GM13977 (cell line): Measurements from ENCODE around the gene UPK3A.

Source experiments
- DNase-seq: peaks from one replicate; pipeline ENCODE4 v3.0.0; 2012; ENCODE audit warnings: low spot score
- CTCF ChIP-seq: IDR thresholded peaks from 2 replicates; pipeline ENCODE4 v1.5.1; 2012; ENCODE audit warnings: mild to moderate bottlenecking, control low read depth; ENCODE audit not compliant: insufficient read depth; ENCODE audit errors: extremely low read depth, missing control alignments
- in situ Hi-C: fragments of 300-500 bp; cut with MboI; formaldehyde crosslinking; loops from one replicate; pipeline ENCODE4 v1.12.0; 2022; ENCODE audit warnings: low sequenced_read_pairs, low pct_unique_long_range_greater_than_20kb, mixed read lengths, inconsistent platforms; ENCODE audit not compliant: unreplicated experiment

UPK3A gene

GRCh38 chr22:45303181-45303580 is 18.4 kb downstream of the UPK3A start:
- in situ Hi-C loops, result no loop called here
- TF ChIP-seq CTCF, result no peak
- no peak for DNase-seq

- in situ Hi-C loops, result no loop called here
- DNase-seq, result no peak
- no peak for TF ChIP-seq CTCF
Observed at GRCh38 chr22:45304971-45305370, 20.2 kb downstream of the UPK3A start.

GRCh38 chr22:45305456-45306075 is 20.8 kb downstream of the UPK3A start:
- in situ Hi-C loops, result no loop called here
- DNase-seq, result no peak
- no peak for TF ChIP-seq CTCF

GRCh38 chr22:45306139-45306538 is 21.4 kb downstream of the UPK3A start:
- in situ Hi-C loops, result no loop called here
- DNase-seq, result no peak
- no peak for TF ChIP-seq CTCF

- in situ Hi-C loops, result no loop called here
- TF ChIP-seq CTCF, result no peak
- no peak for DNase-seq
Observed at GRCh38 chr22:45308391-45308956, 23.7 kb downstream of the UPK3A start.

- in situ Hi-C loops, result no loop called here
- DNase-seq, result no peak
- no peak for TF ChIP-seq CTCF
Observed at GRCh38 chr22:45308957-45309421, 24.2 kb downstream of the UPK3A start.
